ENCODE measurements around the gene MBD5. TPM values are rescaled to one million over a fixed set of nuclear protein-coding genes. Genes with fewer than 3 reads are reported as not detected.

The MBD5 gene
- total and polyA plus RNA-seq, 11 donors: 6.8 to 44.4 (median 24.9) TPM

DNA sequence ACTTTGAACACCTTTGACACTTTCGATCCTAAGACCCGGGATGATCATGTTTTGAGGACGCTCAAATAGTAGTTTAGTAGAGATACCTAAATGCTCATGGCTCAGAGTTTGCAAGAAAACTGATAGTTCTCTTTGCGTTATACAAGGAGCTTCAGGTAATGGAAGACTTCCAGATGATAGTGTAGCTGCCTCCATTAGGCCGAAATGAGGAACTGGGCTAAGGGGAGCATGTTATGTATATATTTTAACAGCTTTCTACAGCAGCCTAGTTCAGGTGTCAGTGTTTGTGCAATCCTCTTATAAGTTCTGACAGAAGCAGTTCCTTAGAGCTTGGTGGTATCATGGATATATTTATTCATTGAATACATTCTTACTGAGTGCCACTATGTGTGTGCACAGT lies 496.9 kb downstream of the MBD5 start:
- Histone ChIP-seq H3K36me3 (peaks cover 0 to 10% (median 0%) of the 10 kb centered on the region in 9 donors), H3K27ac (no peak overlapping the region), H3K9me3 (no peaks in the 10 kb centered on the region), H3K4me3 (no peak overlapping the region), H3K4me1 (no peaks in the 10 kb centered on the region), H3K27me3 (no peaks in the 10 kb centered on the region)
- 97 to 100% (median 98%) methylated on average over 5 of the region's 5 CpGs for WGBS, 4 donors
- intact Hi-C loops (cut with DNase I): no loop called here
- DNase-seq (no peak), ATAC-seq (no peak)
- TF ChIP-seq POLR2A (IDR thresholded peaks at IDR 0.05) (no peak), CTCF (IDR thresholded peaks at IDR 0.05) (no peak)

- ATAC-seq (no peak), DNase-seq (no peak)
- Histone ChIP-seq H3K36me3 (no peaks in the 10 kb centered on the region), H3K27ac (no peak overlapping the region), H3K9me3 (no peaks in the 10 kb centered on the region), H3K4me1 (peaks cover 0 to 4% (median 0%) of the 10 kb centered on the region in 12 donors), H3K27me3 (no peaks in the 10 kb centered on the region), H3K4me3 (no peak overlapping the region)
- 78 to 96% (median 84%) methylated on average over 7 of the region's 7 CpGs for WGBS, 4 donors
- TF ChIP-seq CTCF (IDR thresholded peaks at IDR 0.05) (no peak), POLR2A (IDR thresholded peaks at IDR 0.05) (no peak)
- intact Hi-C loops (cut with DNase I): no loop called here
Measured at GRCh38 chr2:148519013-148519412, 498.1 kb downstream of the MBD5 start.

- Histone ChIP-seq H3K4me1 (peaks cover 0 to 9% (median 0%) of the 10 kb centered on the region in 12 donors), H3K4me3 (no peak overlapping the region), H3K27me3 (no peaks in the 10 kb centered on the region), H3K9me3 (no peaks in the 10 kb centered on the region), H3K36me3 (no peaks in the 10 kb centered on the region), H3K27ac (no peak overlapping the region)
- DNase-seq (no peak), ATAC-seq (no peak)
- TF ChIP-seq POLR2A (IDR thresholded peaks at IDR 0.05): no peak
- TF ChIP-seq CTCF (IDR thresholded peaks at IDR 0.05): no peak
- intact Hi-C loops (cut with DNase I): no loop called here
- 67 to 73% (median 68%) methylated on average over 1 of the region's 1 CpG for WGBS, 4 donors
Measured at GRCh38 chr2:148521181-148521580, 500.3 kb downstream of the MBD5 start.

DNA sequence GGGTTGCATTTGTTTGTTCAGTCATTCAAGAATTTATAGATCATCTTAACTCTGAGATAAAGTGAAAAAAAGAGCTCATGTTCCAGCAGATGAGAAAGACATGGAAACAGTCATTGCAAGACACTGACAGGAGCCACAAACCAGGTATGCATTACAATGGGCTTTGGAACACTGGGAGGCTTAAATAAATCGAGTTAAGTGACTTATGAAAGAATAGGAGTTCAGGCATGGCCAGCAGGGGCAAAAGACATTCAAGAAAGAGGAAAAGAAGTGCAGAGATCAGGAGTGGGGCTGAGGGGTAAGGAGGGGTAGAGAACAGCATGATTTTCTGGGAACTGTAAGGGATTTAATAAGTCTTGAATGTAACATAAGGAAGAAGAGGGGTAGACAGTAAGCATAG lies 502.4 kb downstream of the MBD5 start:
- no peak for ATAC-seq
- intact Hi-C loops (cut with DNase I): no loop called here
- no peaks in the 10 kb centered on the region for H3K27me3 ChIP-seq
- H3K4me3 ChIP-seq: no peak overlapping the region
- no peak for DNase-seq
- WGBS, 4 donors: 47 to 64% (median 56%) methylated on average over 1 of the region's 1 CpG
- H3K9me3 ChIP-seq: no peaks in the 10 kb centered on the region
- no peak for TF ChIP-seq CTCF (IDR thresholded peaks at IDR 0.05)
- TF ChIP-seq POLR2A (IDR thresholded peaks at IDR 0.05): no peak
- no peaks in the 10 kb centered on the region for H3K36me3 ChIP-seq
- H3K27ac ChIP-seq: peak overlapping the region in 1 of 12 donors; percentile 8
- H3K4me1 ChIP-seq: peaks cover 0 to 9% (median 0%) of the 10 kb centered on the region in 12 donors
